Suprapubic skin (tissue), 4 donors: Measurements from ENCODE around the gene ZNF839.

Source experiments
- POLR2A ChIP-seq, 2 donors: fragments of 450-650 bp; IDR thresholded peaks; one replicate each; pipeline ENCODE4 v1.6.1; 2017; ENCODE audit warnings: antibody characterized with exemption in 2 of 2, mild to moderate bottlenecking in 2 of 2, moderate library complexity in 2 of 2
- POLR2AphosphoS5 ChIP-seq, 3 donors: sonication (generic); formaldehyde crosslinking; IDR thresholded peaks; one replicate each; pipeline ENCODE4 v1.6.1; 2017; ENCODE audit warnings: antibody characterized with exemption in 3 of 3

- TF ChIP-seq POLR2A (IDR thresholded peaks at IDR 0.05) (no peak), POLR2AphosphoS5 (IDR thresholded peaks at IDR 0.05) (no peak)
Observed at GRCh38 chr14:102330806-102331205, 11.3 kb downstream of the ZNF839 start.
